Brain microvascular endothelial cell (primary cell): ENCODE data around the gene DPF3.

Source experiments
- DNase-seq: peaks from one replicate; pipeline ENCODE4 v3.0.0-alpha.2; 2020
- H3K27ac ChIP-seq: fragments of 250-450 bp; sonication (Bioruptor Pico); 2 replicates; pipeline ENCODE4 v1.5.1; 2020; ENCODE audit warnings: mild to moderate bottlenecking, moderate library complexity
- H3K27me3 ChIP-seq: fragments of 250-450 bp; sonication (Bioruptor Pico); replicated peaks from 2 replicates; pipeline ENCODE4 v1.5.1; 2020; ENCODE audit warnings: mild to moderate bottlenecking
- H3K36me3 ChIP-seq: fragments of 250-450 bp; sonication (Bioruptor Pico); replicated peaks from 2 replicates; pipeline ENCODE4 v1.5.1; 2020; ENCODE audit warnings: mild to moderate bottlenecking
- H3K4me3 ChIP-seq: 2 replicates; pipeline ENCODE4 v1.5.1; 2011; ENCODE audit warnings: low read depth, mild to moderate bottlenecking, control low read depth, low read length, moderate library complexity
- CTCF ChIP-seq: IDR thresholded peaks from 2 replicates; pipeline ENCODE4 v1.5.1; 2011; ENCODE audit warnings: low read depth, mild to moderate bottlenecking, moderate library complexity, low read length, control low read depth, inconsistent platforms; ENCODE audit errors: missing control alignments
- in situ Hi-C: cut with HindIII; loops from 2 replicates; pipeline ENCODE4 v1.10.0; 2017; ENCODE audit warnings: low sequenced_read_pairs, low pct_ligation_motif_present

The DPF3 gene

GRCh38 chr14:72722201-72722785, 171.6 kb downstream of the DPF3 start:
- Histone ChIP-seq H3K27me3 (no peaks in the 10 kb centered on the region), H3K36me3 (no peaks in the 10 kb centered on the region), H3K27ac (no peak overlapping the region), H3K4me3 (no peak overlapping the region)
- no peak for DNase-seq
- TF ChIP-seq CTCF: no peak
- in situ Hi-C loops: no loop called here

- no peak for DNase-seq
- Histone ChIP-seq H3K27ac (no peak overlapping the region), H3K4me3 (no peak overlapping the region), H3K27me3 (no peaks in the 10 kb centered on the region), H3K36me3 (no peaks in the 10 kb centered on the region)
- no peak for TF ChIP-seq CTCF
- in situ Hi-C loops: no loop called here
Measured at GRCh38 chr14:72721083-72721482, 172.8 kb downstream of the DPF3 start.

GRCh38 chr14:72717220-72717619, 176.7 kb downstream of the DPF3 start:
- Histone ChIP-seq H3K27ac (no peak overlapping the region), H3K4me3 (no peak overlapping the region), H3K27me3 (no peaks in the 10 kb centered on the region), H3K36me3 (peaks cover 2% of the 10 kb centered on the region)
- TF ChIP-seq CTCF: no peak
- no peak for DNase-seq
- in situ Hi-C loops: no loop called here

- DNase-seq: no peak
- no peaks in the 10 kb centered on the region for H3K27me3 ChIP-seq
- no peak for TF ChIP-seq CTCF
- H3K27ac ChIP-seq: no peak overlapping the region
- peaks cover 2% of the 10 kb centered on the region for H3K36me3 ChIP-seq
- in situ Hi-C loops: no loop called here
- no peak overlapping the region for H3K4me3 ChIP-seq
Measured at GRCh38 chr14:72716476-72716875, 177.4 kb downstream of the DPF3 start.

- H3K27ac ChIP-seq: no peak overlapping the region
- no peak for DNase-seq
- in situ Hi-C loops: no loop called here
- no peak overlapping the region for H3K4me3 ChIP-seq
- peaks cover 2% of the 10 kb centered on the region for H3K36me3 ChIP-seq
- no peak for TF ChIP-seq CTCF
- no peaks in the 10 kb centered on the region for H3K27me3 ChIP-seq
Measured at GRCh38 chr14:72715850-72716228, 178.1 kb downstream of the DPF3 start.

GRCh38 chr14:72715215-72715849, 178.6 kb downstream of the DPF3 start:
- H3K4me3 ChIP-seq: no peak overlapping the region
- in situ Hi-C loops: no loop called here
- no peak for DNase-seq
- H3K36me3 ChIP-seq: peaks cover 2% of the 10 kb centered on the region
- no peak overlapping the region for H3K27ac ChIP-seq
- H3K27me3 ChIP-seq: no peaks in the 10 kb centered on the region
- TF ChIP-seq CTCF: no peak
